Kidney epithelial cell (primary cell): Measurements from ENCODE around the gene TRIM26. TPM values are rescaled to one million over a fixed set of nuclear protein-coding genes. Genes with fewer than 3 reads are reported as not detected.
"Not testable (repeated sequence)": the region's sequence is repeated elsewhere in the genome, so short reads cannot be mapped to it uniquely, and the experiment has no call there.

Experiments used
- DNase-seq: peaks from one replicate; pipeline ENCODE4 v3.0.0-alpha.2; 2010; ENCODE audit warnings: low read depth
- H3K27me3 ChIP-seq: 2 replicates; pipeline ENCODE4 v1.6.0; 2011; ENCODE audit warnings: low read length; ENCODE audit not compliant: control insufficient read depth, insufficient read depth
- H3K36me3 ChIP-seq: 2 replicates; pipeline ENCODE4 v1.5.1; 2011; ENCODE audit warnings: low read length; ENCODE audit not compliant: control insufficient read depth, insufficient read depth
- H3K4me3 ChIP-seq: 2 replicates; pipeline ENCODE4 v1.5.1; 2011; ENCODE audit warnings: low read depth, mild to moderate bottlenecking, control low read depth, low read length
- CTCF ChIP-seq: IDR thresholded peaks from 2 replicates; pipeline ENCODE4 v1.5.1; 2011; ENCODE audit warnings: mild to moderate bottlenecking, moderate library complexity, low read length, control low read depth, inconsistent platforms; ENCODE audit not compliant: insufficient read depth, poor library complexity, severe bottlenecking
- total RNA-seq: library from RNA; depleted of rRNA; stranded (reverse); fragments of >200 nt; gene quantifications from 2 replicates; pipeline ENCODE4 v1.2.3, GENCODE V29; 2015

The TRIM26 gene
- total RNA-seq, 1 donor from 2014 or later: 42.0 TPM

- H3K36me3 ChIP-seq: no peaks in the 10 kb centered on the region
- H3K4me3 ChIP-seq: no peak overlapping the region
- no peak for DNase-seq
- H3K27me3 ChIP-seq: no peaks in the 10 kb centered on the region
- no peak for TF ChIP-seq CTCF
These were observed 10.1 kb upstream of the TRIM26 start for GRCh38 chr6:30223339-30223738.

- H3K4me3 ChIP-seq, DNase-seq, H3K27me3 ChIP-seq: not testable (repeated sequence)
These were observed 8.8 kb upstream of the TRIM26 start for GRCh38 chr6:30221956-30222355.

GRCh38 chr6:30221395-30221794, 8.2 kb upstream of the TRIM26 start:
- not testable (repeated sequence) for H3K4me3 ChIP-seq, H3K27me3 ChIP-seq, H3K36me3 ChIP-seq, DNase-seq

More at GRCh38 chr6:30221956-30222355, 8.8 kb upstream of the TRIM26 start:
- not testable (repeated sequence) for H3K36me3 ChIP-seq

- TF ChIP-seq CTCF: peak; percentile 96
- no peak for DNase-seq
These were observed 6.0 kb upstream of the TRIM26 start for GRCh38 chr6:30219244-30219643.

GRCh38 chr6:30216096-30216495, 2.9 kb upstream of the TRIM26 start:
- no peaks in the 10 kb centered on the region for H3K27me3 ChIP-seq
- TF ChIP-seq CTCF: no peak
- no peak overlapping the region for H3K4me3 ChIP-seq
- H3K36me3 ChIP-seq: no peaks in the 10 kb centered on the region
- no peak for DNase-seq

More at GRCh38 chr6:30219244-30219643, 6.0 kb upstream of the TRIM26 start:
- Histone ChIP-seq H3K27me3 (no peaks in the 10 kb centered on the region), H3K4me3 (no peak overlapping the region), H3K36me3 (no peaks in the 10 kb centered on the region)

GRCh38 chr6:30214657-30214982, 1.4 kb upstream of the TRIM26 start:
- no peak for TF ChIP-seq CTCF
- DNase-seq: no peak
- no peaks in the 10 kb centered on the region for H3K27me3 ChIP-seq
- peak overlapping the region; percentile 70 for H3K4me3 ChIP-seq
- no peaks in the 10 kb centered on the region for H3K36me3 ChIP-seq

- TF ChIP-seq CTCF: no peak
- H3K36me3 ChIP-seq: no peaks in the 10 kb centered on the region
- DNase-seq: no peak
- no peaks in the 10 kb centered on the region for H3K27me3 ChIP-seq
- peak overlapping the region; percentile 70 for H3K4me3 ChIP-seq
These were observed 901 bp upstream of the TRIM26 start for GRCh38 chr6:30213957-30214656.
